Mesothelial cell of epicardium (in vitro differentiated cells): ENCODE data around the gene ZNF169. TPM values are rescaled to one million over a fixed set of nuclear protein-coding genes. Genes with fewer than 3 reads are reported as not detected.
"Not testable (repeated sequence)": the region's sequence is repeated elsewhere in the genome, so short reads cannot be mapped to it uniquely, and the experiment has no call there.

Experiments
- DNase-seq, 2 experiments: peaks; one replicate each; pipeline ENCODE4 v3.0.0; 2021; ENCODE audit warnings: low spot score in 2 of 2; ENCODE audit not compliant: unreplicated experiment in 2 of 2
- H3K27ac Mint-ChIP-seq: 2 replicates; pipeline ENCODE4 v1.8.0; 2021; ENCODE audit warnings: mixed read lengths
- H3K27me3 Mint-ChIP-seq: 2 replicates; pipeline ENCODE4 v1.8.0; 2021; ENCODE audit warnings: low read depth, mixed read lengths
- H3K36me3 Mint-ChIP-seq: 2 replicates; pipeline ENCODE4 v1.8.0; 2021; ENCODE audit warnings: mixed read lengths
- H3K4me1 Mint-ChIP-seq: 2 replicates; pipeline ENCODE4 v1.8.0; 2021; ENCODE audit warnings: mixed read lengths
- H3K4me3 Mint-ChIP-seq: 2 replicates; pipeline ENCODE4 v1.8.0; 2021; ENCODE audit warnings: mild to moderate bottlenecking, moderate library complexity, mixed read lengths
- H3K9me3 Mint-ChIP-seq: 2 replicates; pipeline ENCODE4 v1.8.0; 2021; ENCODE audit warnings: mixed read lengths
- CTCF ChIP-seq: fragments of 200-600 bp; sonication (generic); IDR thresholded peaks from one replicate; pipeline ENCODE4 v1.5.0; 2021; ENCODE audit warnings: antibody characterized with exemption; ENCODE audit not compliant: unreplicated experiment
- total RNA-seq: library from RNA; stranded (reverse); gene quantifications from 3 replicates; pipeline ENCODE4 v1.2.1, GENCODE V29; 2021

The ZNF169 gene
- total RNA-seq, 1 donor from 2014 or later = 10.5 TPM

- no peak for TF ChIP-seq CTCF
- no peak overlapping the region for H3K4me3 Mint-ChIP-seq
- no peaks in the 10 kb centered on the region for H3K9me3 Mint-ChIP-seq
- H3K27me3 Mint-ChIP-seq = no peaks in the 10 kb centered on the region
- H3K4me1 Mint-ChIP-seq = no peaks in the 10 kb centered on the region
- no peak overlapping the region for H3K27ac Mint-ChIP-seq
- peaks cover 18% of the 10 kb centered on the region for H3K36me3 Mint-ChIP-seq
- DNase-seq = no peak
Measured at GRCh38 chr9:94298949-94299599, 40.0 kb downstream of the ZNF169 start.

GRCh38 chr9:94300470-94301301 lies 41.6 kb downstream of the ZNF169 start:
- Mint-ChIP-seq H3K9me3 (no peaks in the 10 kb centered on the region), H3K4me1 (no peaks in the 10 kb centered on the region), H3K27ac (no peak overlapping the region), H3K27me3 (no peaks in the 10 kb centered on the region), H3K4me3 (no peak overlapping the region), H3K36me3 (peaks cover 16% of the 10 kb centered on the region)
- DNase-seq = no peak
- TF ChIP-seq CTCF = no peak

- TF ChIP-seq CTCF = no peak
- Mint-ChIP-seq H3K27ac (no peak overlapping the region), H3K36me3 (peaks cover 16% of the 10 kb centered on the region), H3K9me3 (no peaks in the 10 kb centered on the region), H3K4me3 (no peak overlapping the region), H3K27me3 (no peaks in the 10 kb centered on the region), H3K4me1 (no peaks in the 10 kb centered on the region)
- no peak for DNase-seq
Measured at GRCh38 chr9:94301583-94301982, 42.5 kb downstream of the ZNF169 start.

GRCh38 chr9:94302426-94302825 lies 43.3 kb downstream of the ZNF169 start:
- no peak for DNase-seq
- Mint-ChIP-seq H3K27ac (no peak overlapping the region), H3K9me3 (no peaks in the 10 kb centered on the region)

GRCh38 chr9:94303321-94303720 lies 44.2 kb downstream of the ZNF169 start:
- Mint-ChIP-seq H3K36me3 (peaks cover 12% of the 10 kb centered on the region), H3K9me3 (no peaks in the 10 kb centered on the region), H3K27ac (no peak overlapping the region), H3K4me1 (no peaks in the 10 kb centered on the region), H3K27me3 (no peaks in the 10 kb centered on the region), H3K4me3 (no peak overlapping the region)
- TF ChIP-seq CTCF = no peak
- DNase-seq = no peak

More at GRCh38 chr9:94302426-94302825, 43.3 kb downstream of the ZNF169 start:
- no peak overlapping the region for H3K4me3 Mint-ChIP-seq
- TF ChIP-seq CTCF = no peak
- no peaks in the 10 kb centered on the region for H3K4me1 Mint-ChIP-seq
- no peaks in the 10 kb centered on the region for H3K27me3 Mint-ChIP-seq
- H3K36me3 Mint-ChIP-seq = peaks cover 12% of the 10 kb centered on the region

GRCh38 chr9:94315034-94315984 lies 56.2 kb downstream of the ZNF169 start:
- H3K36me3 Mint-ChIP-seq, H3K27ac Mint-ChIP-seq, DNase-seq: not testable (repeated sequence)

GRCh38 chr9:94316236-94316635 lies 57.1 kb downstream of the ZNF169 start:
- H3K4me1 Mint-ChIP-seq = not testable (repeated sequence)

More at GRCh38 chr9:94315034-94315984, 56.2 kb downstream of the ZNF169 start:
- not testable (repeated sequence) for H3K9me3 Mint-ChIP-seq, H3K27me3 Mint-ChIP-seq, H3K4me3 Mint-ChIP-seq, H3K4me1 Mint-ChIP-seq

More at GRCh38 chr9:94316236-94316635, 57.1 kb downstream of the ZNF169 start:
- not testable (repeated sequence) for H3K36me3 Mint-ChIP-seq, H3K27me3 Mint-ChIP-seq, DNase-seq, H3K27ac Mint-ChIP-seq, H3K4me3 Mint-ChIP-seq, H3K9me3 Mint-ChIP-seq
